ENCODE results near the gene DTL.

DNA sequence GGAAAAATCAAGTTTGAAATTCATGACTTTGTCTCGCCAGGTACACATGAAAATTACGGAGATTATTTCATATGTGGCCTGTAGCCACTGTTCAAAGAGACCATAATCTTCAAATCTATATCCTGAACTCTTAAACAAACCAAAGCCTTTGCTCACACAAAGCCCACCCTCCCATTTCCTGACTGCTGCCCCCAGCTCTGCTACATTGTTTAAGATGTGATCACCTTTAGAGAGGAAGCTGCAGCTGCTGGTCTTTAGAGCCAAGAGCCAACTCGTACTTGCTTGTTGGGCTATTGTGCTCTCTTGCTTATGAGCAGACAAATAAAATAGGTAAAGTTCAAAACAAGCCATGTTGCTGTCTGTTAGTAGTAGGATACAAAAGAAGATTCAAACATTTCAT, 71.9 kb downstream of the DTL start:
- TF ChIP-seq, protein P1, sequence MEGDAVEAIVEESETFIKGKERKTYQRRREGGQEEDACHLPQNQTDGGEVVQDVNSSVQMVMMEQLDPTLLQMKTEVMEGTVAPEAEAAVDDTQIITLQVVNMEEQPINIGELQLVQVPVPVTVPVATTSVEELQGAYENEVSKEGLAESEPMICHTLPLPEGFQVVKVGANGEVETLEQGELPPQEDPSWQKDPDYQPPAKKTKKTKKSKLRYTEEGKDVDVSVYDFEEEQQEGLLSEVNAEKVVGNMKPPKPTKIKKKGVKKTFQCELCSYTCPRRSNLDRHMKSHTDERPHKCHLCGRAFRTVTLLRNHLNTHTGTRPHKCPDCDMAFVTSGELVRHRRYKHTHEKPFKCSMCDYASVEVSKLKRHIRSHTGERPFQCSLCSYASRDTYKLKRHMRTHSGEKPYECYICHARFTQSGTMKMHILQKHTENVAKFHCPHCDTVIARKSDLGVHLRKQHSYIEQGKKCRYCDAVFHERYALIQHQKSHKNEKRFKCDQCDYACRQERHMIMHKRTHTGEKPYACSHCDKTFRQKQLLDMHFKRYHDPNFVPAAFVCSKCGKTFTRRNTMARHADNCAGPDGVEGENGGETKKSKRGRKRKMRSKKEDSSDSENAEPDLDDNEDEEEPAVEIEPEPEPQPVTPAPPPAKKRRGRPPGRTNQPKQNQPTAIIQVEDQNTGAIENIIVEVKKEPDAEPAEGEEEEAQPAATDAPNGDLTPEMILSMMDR (IDR thresholded peaks at IDR 0.05), result no peak
- TF ChIP-seq GATA2 (CRISPR knock-in tag; IDR thresholded peaks at IDR 0.05), result no peak
- no peak for TF ChIP-seq REST (IDR thresholded peaks at IDR 0.05; ENCODE audit: low read depth, low read length)

All from SK-N-SH (cell line).